ENCODE results near the gene IL6ST. TPM values are rescaled to one million over a fixed set of nuclear protein-coding genes. Genes with fewer than 3 reads are reported as not detected.
A peak's percentile ranks its signal among the peaks of the same experiment; 100 is the strongest.

IL6ST gene
- total and polyA plus RNA-seq, 2 donors (not counting 1 experiment from before 2014, with no cell fraction given) = 768 to 978 TPM

DNA sequence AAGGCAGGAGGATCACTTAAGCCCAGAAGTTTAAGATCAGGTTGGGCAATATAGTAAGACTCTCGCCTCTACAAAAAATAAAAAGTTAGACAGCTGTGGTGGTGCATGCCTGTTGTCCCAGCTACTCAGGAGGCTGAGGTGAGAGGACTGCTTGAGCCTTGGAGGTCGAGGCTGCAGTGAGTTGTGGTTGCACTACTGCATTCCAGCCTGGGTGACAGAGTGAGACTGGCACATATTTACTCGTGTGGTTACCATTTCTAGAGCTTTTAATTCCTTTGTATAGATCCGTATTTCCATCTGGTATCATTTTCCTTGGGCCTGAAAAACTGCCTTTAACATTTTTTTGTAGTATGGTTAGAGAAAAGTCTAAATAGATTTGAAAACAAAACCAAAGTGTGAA, 7.8 kb downstream of the IL6ST start:
- Histone ChIP-seq H3K4me3 (replicated peaks in 1 of 4; ENCODE audit: control extremely low read depth in 1 of 4, insufficient read depth in 1 of 4, low read depth in 3 of 4, low read length in 4 of 4) (no peak overlapping the region), H3K79me2 (ENCODE audit: control insufficient read depth, insufficient read depth, low read length) (peaks cover 98% of the 10 kb centered on the region), H3K27ac (ENCODE audit: insufficient read depth, low read length) (no peak overlapping the region), H3K36me3 (ENCODE audit: control insufficient read depth, insufficient read depth, low read length) (peaks cover 2% of the 10 kb centered on the region), H3K9ac (ENCODE audit: insufficient read depth, low read length) (no peak overlapping the region), H3K27me3 (ENCODE audit: control insufficient read depth, insufficient read depth, low read length) (no peaks in the 10 kb centered on the region), H4K20me1 (ENCODE audit: control insufficient read depth, extremely low read depth, insufficient read depth, low read length) (peaks cover 6% of the 10 kb centered on the region), H3K4me2 (ENCODE audit: extremely low read depth, insufficient read depth, low read length) (no peak overlapping the region), H2AFZ (ENCODE audit: low read length) (no peak overlapping the region), H3K4me1 (ENCODE audit: control insufficient read depth, extremely low read depth, insufficient read depth, low read length) (peaks cover 4% of the 10 kb centered on the region), H3K9me3 (ENCODE audit: control insufficient read depth, insufficient read depth, low read depth, low read length) (no peaks in the 10 kb centered on the region)
- TF ChIP-seq EZH2 (IDR thresholded peaks at IDR 0.05; ENCODE audit: low read length, missing control alignments) = no peak
- TF ChIP-seq, protein P1, sequence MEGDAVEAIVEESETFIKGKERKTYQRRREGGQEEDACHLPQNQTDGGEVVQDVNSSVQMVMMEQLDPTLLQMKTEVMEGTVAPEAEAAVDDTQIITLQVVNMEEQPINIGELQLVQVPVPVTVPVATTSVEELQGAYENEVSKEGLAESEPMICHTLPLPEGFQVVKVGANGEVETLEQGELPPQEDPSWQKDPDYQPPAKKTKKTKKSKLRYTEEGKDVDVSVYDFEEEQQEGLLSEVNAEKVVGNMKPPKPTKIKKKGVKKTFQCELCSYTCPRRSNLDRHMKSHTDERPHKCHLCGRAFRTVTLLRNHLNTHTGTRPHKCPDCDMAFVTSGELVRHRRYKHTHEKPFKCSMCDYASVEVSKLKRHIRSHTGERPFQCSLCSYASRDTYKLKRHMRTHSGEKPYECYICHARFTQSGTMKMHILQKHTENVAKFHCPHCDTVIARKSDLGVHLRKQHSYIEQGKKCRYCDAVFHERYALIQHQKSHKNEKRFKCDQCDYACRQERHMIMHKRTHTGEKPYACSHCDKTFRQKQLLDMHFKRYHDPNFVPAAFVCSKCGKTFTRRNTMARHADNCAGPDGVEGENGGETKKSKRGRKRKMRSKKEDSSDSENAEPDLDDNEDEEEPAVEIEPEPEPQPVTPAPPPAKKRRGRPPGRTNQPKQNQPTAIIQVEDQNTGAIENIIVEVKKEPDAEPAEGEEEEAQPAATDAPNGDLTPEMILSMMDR (conservative IDR thresholded peaks at IDR 0.05 in 1 of 2, IDR thresholded peaks at IDR 0.05 in 1 of 2; ENCODE audit: low read depth in 1 of 2, low read length in 2 of 2) = no peak
- no peak for DNase-seq (ENCODE audit: low read depth in 2 of 2)

DNA sequence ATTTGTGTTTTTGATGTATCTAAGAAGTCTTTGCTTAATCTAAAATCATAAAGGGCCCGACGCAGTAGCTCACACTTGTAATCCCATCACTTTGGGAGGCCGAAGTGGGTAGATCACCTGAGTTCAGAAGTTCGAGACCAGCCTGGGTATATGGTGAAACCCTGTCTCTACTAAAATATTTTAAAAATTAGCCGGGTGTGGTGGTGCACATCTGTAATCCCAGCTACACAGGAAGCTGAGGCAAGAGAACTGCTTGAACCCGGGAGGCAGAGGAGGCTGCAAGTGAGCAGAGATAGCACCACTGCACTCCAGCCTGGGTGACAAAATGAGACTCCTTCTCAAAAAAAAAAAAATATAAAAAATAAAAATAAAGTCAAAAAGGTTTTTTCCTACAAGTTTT, 9.6 kb downstream of the IL6ST start:
- peaks cover 4% of the 10 kb centered on the region for H4K20me1 ChIP-seq (ENCODE audit: control insufficient read depth, extremely low read depth, insufficient read depth, low read length)
- peaks cover 3% of the 10 kb centered on the region for H3K4me1 ChIP-seq (ENCODE audit: control insufficient read depth, extremely low read depth, insufficient read depth, low read length)
- no peak for TF ChIP-seq EZH2 (IDR thresholded peaks at IDR 0.05; ENCODE audit: low read length, missing control alignments)
- TF ChIP-seq, protein P1 (conservative IDR thresholded peaks at IDR 0.05 in 1 of 2, IDR thresholded peaks at IDR 0.05 in 1 of 2; ENCODE audit: low read depth in 1 of 2, low read length in 2 of 2) = no peak
- peaks cover 96% of the 10 kb centered on the region for H3K79me2 ChIP-seq (ENCODE audit: control insufficient read depth, insufficient read depth, low read length)
- no peak overlapping the region for H2AFZ ChIP-seq (ENCODE audit: low read length)
- H3K9ac ChIP-seq (ENCODE audit: insufficient read depth, low read length) = no peak overlapping the region
- no peak overlapping the region for H3K4me2 ChIP-seq (ENCODE audit: extremely low read depth, insufficient read depth, low read length)
- no peak overlapping the region for H3K27ac ChIP-seq (ENCODE audit: insufficient read depth, low read length)
- H3K36me3 ChIP-seq (ENCODE audit: control insufficient read depth, insufficient read depth, low read length) = peaks cover 2% of the 10 kb centered on the region
- DNase-seq (ENCODE audit: low read depth in 2 of 2) = no peak
- H3K4me3 ChIP-seq (replicated peaks in 1 of 4; ENCODE audit: control extremely low read depth in 1 of 4, insufficient read depth in 1 of 4, low read depth in 3 of 4, low read length in 4 of 4) = no peak overlapping the region
- H3K27me3 ChIP-seq (ENCODE audit: control insufficient read depth, insufficient read depth, low read length) = no peaks in the 10 kb centered on the region
- no peaks in the 10 kb centered on the region for H3K9me3 ChIP-seq (ENCODE audit: control insufficient read depth, insufficient read depth, low read depth, low read length)

DNA sequence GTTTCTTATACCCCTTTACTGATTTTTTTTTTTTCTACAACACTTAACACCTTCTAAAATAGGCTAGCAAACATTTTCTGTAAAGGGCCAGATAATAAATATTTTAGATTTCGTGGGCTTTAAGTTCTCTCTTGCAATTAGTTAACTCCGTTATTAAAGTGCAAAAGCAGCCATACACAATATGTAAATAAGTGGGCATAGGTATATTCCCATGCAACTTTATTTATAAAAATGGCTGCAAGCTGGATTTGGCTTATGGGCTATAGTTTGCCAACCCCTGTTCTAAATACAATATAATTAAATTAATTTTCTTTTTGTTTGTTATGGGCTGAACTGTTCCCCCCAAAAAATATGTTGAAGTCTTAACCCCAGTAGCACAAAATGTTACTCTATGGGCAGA, 10.8 kb downstream of the IL6ST start:
- Histone ChIP-seq H4K20me1 (ENCODE audit: control insufficient read depth, extremely low read depth, insufficient read depth, low read length) (no peaks in the 10 kb centered on the region), H3K27me3 (ENCODE audit: control insufficient read depth, insufficient read depth, low read length) (no peaks in the 10 kb centered on the region), H3K4me2 (ENCODE audit: extremely low read depth, insufficient read depth, low read length) (no peak overlapping the region), H3K4me3 (replicated peaks in 1 of 4; ENCODE audit: control extremely low read depth in 1 of 4, insufficient read depth in 1 of 4, low read depth in 3 of 4, low read length in 4 of 4) (peak overlapping the region in 2 of 4 experiments; percentile 2 to 8), H3K9me3 (ENCODE audit: control insufficient read depth, insufficient read depth, low read depth, low read length) (no peaks in the 10 kb centered on the region), H3K79me2 (ENCODE audit: control insufficient read depth, insufficient read depth, low read length) (peaks cover 96% of the 10 kb centered on the region), H3K9ac (ENCODE audit: insufficient read depth, low read length) (no peak overlapping the region), H3K36me3 (ENCODE audit: control insufficient read depth, insufficient read depth, low read length) (peaks cover 6% of the 10 kb centered on the region), H3K27ac (ENCODE audit: insufficient read depth, low read length) (no peak overlapping the region), H2AFZ (ENCODE audit: low read length) (no peak overlapping the region), H3K4me1 (ENCODE audit: control insufficient read depth, extremely low read depth, insufficient read depth, low read length) (no peaks in the 10 kb centered on the region)
- no peak for DNase-seq (ENCODE audit: low read depth in 2 of 2)
- TF ChIP-seq, protein P1 (conservative IDR thresholded peaks at IDR 0.05 in 1 of 2, IDR thresholded peaks at IDR 0.05 in 1 of 2; ENCODE audit: low read depth in 1 of 2, low read length in 2 of 2) = no peak
- TF ChIP-seq EZH2 (IDR thresholded peaks at IDR 0.05; ENCODE audit: low read length, missing control alignments) = no peak

Measured in fibroblast of lung (primary cell).